HG02610 (cell line): ENCODE measurements around the gene UMAD1.

Source experiments
- ATAC-seq: cut with Tn5 transposase; IDR thresholded peaks from one replicate; pipeline ENCODE4 v1.9.1; 2021; ENCODE audit warnings: mild to moderate bottlenecking, moderate library complexity; ENCODE audit not compliant: unreplicated experiment

UMAD1 gene

DNA sequence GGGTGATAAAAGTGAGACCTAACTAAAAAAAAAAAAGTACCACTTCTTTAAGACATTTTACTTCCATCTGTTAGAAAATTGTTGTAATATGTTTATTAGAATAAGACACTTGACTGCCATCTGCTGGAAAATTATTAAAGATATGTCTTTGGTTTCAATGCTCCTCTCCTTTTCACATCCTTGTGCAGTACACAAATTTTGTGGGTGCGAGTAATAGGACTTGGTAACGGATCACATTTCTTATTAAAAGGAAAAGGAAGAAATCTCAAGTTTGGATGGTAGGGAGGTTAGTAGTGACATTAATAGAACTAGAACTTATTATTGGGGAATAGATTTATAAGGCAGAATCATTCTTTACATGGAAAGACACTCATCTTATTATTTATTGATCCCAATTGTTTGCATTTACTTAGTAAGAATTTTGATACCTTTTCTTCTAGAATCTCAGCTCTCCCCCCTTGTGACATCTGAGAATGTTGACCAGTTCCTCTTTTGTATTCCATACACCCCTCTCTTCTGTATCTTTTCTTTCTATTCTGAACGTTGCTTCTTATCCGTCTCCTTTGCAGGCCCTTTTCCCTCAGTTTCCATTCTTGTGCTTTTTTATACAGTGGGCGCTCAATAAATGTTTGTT is 120.9 kb downstream of the UMAD1 start:
- no peak for ATAC-seq

DNA sequence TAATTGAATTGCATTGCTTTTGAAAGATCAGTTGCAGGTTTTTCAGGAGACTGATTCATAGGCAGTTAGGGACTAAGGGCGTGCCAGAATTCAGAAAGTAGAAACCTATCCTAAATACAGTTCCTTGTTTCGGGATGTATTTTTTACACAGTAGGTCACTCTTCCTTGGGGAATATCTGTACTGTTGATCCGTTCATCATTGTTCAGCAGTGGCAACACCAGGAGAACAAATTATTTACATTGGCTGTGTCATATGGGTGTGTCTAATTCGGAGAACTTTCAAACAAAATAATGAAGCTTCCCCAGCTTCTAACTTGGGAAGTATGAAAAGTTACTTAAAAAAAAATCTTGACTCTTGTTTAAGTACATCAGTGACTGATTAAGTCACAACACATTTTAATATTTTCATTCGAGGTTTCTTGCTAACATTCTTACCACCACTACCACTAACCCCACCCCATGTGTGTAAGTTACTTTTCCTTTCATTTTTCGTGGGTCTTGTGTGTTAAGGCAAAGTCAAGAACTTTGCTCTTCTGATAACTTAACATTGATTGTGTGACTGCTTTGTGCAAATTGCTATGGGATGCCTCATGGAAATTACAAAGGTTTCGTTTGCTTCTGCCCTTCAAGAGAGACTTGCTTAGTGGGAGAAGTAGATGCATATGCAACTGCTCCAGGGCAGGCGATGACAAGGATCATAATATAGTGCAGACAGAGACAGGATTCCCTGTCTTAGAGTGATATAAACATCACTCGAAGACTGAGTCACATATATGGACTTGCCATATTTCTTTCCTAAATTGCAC is 121.6 kb downstream of the UMAD1 start:
- ATAC-seq: peak; percentile 63

- ATAC-seq: no peak
These were observed 124.2 kb downstream of the UMAD1 start for GRCh38 chr7:7764520-7765396.

DNA sequence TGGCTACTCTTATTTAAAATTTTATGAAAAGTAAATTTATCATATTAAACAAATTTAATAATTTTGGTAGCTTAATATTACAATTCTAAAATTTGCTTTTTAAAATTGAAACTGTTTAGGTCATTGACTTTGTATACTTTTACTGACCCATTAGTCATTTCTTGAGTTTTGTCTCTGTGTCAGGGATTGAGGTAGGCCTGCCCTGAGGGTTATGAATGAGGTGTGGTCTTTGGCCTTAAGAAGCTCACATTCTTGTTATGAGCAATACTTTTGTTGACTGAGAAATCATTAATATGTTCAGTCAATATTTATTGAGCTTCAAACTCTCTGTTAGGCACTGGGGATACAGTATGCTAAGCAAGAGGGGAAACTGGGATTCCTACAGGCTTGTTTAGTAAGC is 124.9 kb downstream of the UMAD1 start:
- ATAC-seq: peak; percentile 83

DNA sequence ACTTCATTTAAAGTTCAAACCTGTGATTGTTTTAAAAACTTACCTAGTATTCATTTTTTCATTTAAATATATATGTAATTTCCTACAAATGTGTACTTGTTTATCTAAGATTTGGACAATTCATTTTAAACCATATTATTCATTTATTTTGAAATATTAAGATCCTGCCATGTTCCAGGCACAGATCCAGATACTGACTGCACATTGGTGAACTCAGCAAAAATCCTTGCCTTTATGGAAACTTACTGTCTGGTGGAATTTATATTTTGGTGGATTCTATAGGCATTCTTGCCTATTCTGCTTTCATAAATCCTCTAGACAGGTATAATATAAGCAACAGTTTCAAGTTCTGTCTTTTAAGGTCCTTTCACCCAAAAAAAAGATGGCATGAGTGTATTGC is 126.1 kb downstream of the UMAD1 start:
- no peak for ATAC-seq

- ATAC-seq: no peak
These were observed 128.6 kb downstream of the UMAD1 start for GRCh38 chr7:7768977-7769709.

GRCh38 chr7:7769710-7770627 is 129.4 kb downstream of the UMAD1 start:
- no peak for ATAC-seq

GRCh38 chr7:7771452-7771851 is 130.9 kb downstream of the UMAD1 start:
- ATAC-seq: no peak

GRCh38 chr7:7772397-7772821 is 131.9 kb downstream of the UMAD1 start:
- peak; percentile 65 for ATAC-seq

- ATAC-seq: peak; percentile 56
These were observed 133.1 kb downstream of the UMAD1 start for GRCh38 chr7:7773334-7774309.

- ATAC-seq: no peak
These were observed 139.3 kb downstream of the UMAD1 start for GRCh38 chr7:7779888-7780287.

DNA sequence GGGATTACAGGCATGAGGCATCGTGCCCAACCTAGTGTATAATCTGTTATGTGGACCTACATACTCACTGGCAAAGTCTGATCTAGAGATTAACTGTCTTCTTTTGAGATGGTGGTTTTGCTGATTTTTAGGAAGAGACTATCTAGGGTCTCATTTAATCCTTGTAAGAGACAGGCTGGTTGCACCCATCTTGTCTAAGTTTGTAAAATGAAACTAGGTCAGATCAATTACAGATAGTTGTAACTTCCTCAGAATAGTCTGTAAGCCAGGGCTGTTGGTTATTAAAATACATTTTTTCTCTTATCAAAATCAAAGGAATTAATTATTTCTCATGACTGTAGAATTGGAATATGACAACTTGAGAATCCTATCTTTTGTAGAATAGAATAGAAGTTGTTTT is 142.4 kb downstream of the UMAD1 start:
- no peak for ATAC-seq

GRCh38 chr7:7785344-7785973 is 144.9 kb downstream of the UMAD1 start:
- ATAC-seq: no peak

DNA sequence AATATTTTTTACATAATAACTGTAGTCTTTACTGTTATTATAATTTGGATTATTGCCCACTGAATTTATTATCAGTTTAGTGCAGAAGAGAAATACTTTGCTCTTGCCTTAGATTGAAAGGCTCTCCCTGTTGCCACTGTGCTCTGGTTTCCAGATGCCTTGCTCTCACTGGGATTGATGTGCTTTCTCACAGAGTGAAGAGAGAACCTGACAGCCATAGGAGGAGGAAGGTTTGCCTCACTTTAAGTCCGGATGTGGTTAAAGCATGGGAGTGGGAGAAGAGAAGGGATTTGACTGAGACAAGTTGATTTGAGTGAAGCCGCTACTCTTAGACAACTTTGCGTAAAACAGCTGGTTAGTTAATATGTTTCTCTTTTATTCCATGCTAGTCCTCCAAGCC is 146.0 kb downstream of the UMAD1 start:
- ATAC-seq: no peak

DNA sequence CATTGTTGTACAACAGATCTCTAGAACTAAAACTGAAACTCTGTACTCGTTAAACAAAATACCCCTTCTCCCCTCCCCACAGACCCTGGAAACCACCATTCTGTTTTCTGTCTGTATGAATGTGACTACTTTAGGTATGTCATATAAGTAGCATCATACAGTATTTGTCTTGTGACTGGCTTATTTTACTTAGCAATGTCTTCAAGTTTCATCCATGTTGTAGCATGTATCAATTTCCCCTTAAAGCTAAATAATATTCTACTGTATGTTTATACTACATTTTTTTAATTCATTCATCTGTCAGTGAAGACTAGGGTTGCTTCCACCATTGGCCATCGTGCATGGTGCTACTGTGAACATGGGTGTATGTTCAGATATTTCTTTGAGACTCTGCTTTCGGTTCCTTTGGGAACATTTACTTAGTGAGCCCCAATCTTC is 149.0 kb downstream of the UMAD1 start:
- peak; percentile 77 for ATAC-seq

DNA sequence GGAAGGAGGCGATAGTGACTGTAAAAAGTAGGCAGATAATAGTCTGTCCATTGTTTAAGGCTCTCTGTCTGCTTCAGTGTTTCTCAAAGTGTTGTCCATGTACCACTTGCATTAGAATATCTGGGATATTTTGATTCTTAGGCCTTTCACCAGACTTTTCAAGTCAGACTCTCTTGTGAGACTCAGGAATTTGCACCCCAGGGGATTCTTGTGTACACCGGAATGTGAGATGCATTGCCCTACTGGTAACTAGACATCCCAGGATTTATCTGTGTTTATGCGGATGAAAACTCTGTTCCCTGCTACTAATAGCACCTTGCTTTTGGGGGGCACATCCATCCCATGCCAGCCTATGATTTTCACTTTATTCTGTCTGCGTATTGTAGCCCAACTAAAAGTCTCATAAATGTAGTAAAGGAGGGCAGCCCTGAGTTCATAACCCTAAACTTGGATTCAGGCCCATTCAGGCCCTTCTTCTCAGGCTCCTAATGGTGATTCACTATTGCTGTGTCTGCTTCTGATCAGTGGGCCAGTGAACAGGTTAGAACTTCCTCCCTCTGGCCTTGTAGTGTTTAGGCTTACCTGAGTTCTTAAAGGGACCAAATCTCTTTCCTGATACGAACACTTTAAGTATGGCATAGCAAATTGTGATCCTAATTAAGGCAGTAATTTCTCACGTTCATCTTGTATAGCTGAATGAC is 149.6 kb downstream of the UMAD1 start:
- ATAC-seq: no peak

- ATAC-seq: no peak
These were observed 151.0 kb downstream of the UMAD1 start for GRCh38 chr7:7791523-7791922.
